Caco-2 (cell line): ENCODE data around the gene SDHAF3. TPM values are rescaled to one million over a fixed set of nuclear protein-coding genes. Genes with fewer than 3 reads are reported as not detected.

Source experiments
- BruUV-seq: library from RNA; stranded (reverse); fragments of 400-500 nt; replicated peaks from 2 replicates; lab custom pipeline; 2021; lab: Mats Ljungman, UMichigan
- CTCF ChIA-PET: fragments of 300-600 bp; sonication (Branson Sonifier 250); formaldehyde crosslinking; loops from one replicate; lab custom pipeline; 2022; ENCODE audit warnings: antibody characterized with exemption; lab: Charles Lee
- POLR2A ChIA-PET: fragments of 300-600 bp; sonication (Branson Sonifier 250); formaldehyde crosslinking; loops from one replicate; lab custom pipeline; 2022; ENCODE audit warnings: antibody characterized with exemption; lab: Charles Lee
- DNase-seq, 2 experiments: peaks; one replicate each; pipeline versions ENCODE4 v3.0.0 to v3.0.0-alpha.2; 2020 to 2022
- H3K27me3 ChIP-seq: replicated peaks from 2 replicates; pipeline ENCODE4 v1.6.0; 2011; ENCODE audit warnings: low read length; ENCODE audit not compliant: control insufficient read depth, insufficient read depth
- H3K36me3 ChIP-seq: 2 replicates; pipeline ENCODE4 v1.5.1; 2011; ENCODE audit warnings: low read length; ENCODE audit not compliant: control insufficient read depth, insufficient read depth
- H3K4me1 ChIP-seq: fragments of 250-450 bp; sonication (Bioruptor Pico); 2 replicates; pipeline ENCODE4 v1.5.1; 2020; ENCODE audit warnings: mild to moderate bottlenecking
- H3K4me3 ChIP-seq: 2 replicates; pipeline ENCODE4 v1.5.1; 2011; ENCODE audit warnings: low read depth, mild to moderate bottlenecking, control low read depth, low read length
- H3K9me3 ChIP-seq: fragments of 250-450 bp; sonication (Bioruptor Pico); 2 replicates; pipeline ENCODE4 v1.5.1; 2020; ENCODE audit warnings: mild to moderate bottlenecking, moderate library complexity
- H3K27ac Mint-ChIP-seq: one replicate; pipeline ENCODE4 v1.8.0; 2022; ENCODE audit warnings: mixed read lengths; ENCODE audit not compliant: unreplicated experiment
- H3K27me3 Mint-ChIP-seq: one replicate; pipeline ENCODE4 v1.8.0; 2022; ENCODE audit warnings: mixed read lengths; ENCODE audit not compliant: insufficient read depth, unreplicated experiment
- H3K36me3 Mint-ChIP-seq: one replicate; pipeline ENCODE4 v1.8.0; 2022; ENCODE audit warnings: mild to moderate bottlenecking, mixed read lengths; ENCODE audit not compliant: insufficient read depth, unreplicated experiment
- H3K4me1 Mint-ChIP-seq: one replicate; pipeline ENCODE4 v1.8.0; 2022; ENCODE audit warnings: low read depth, mixed read lengths; ENCODE audit not compliant: unreplicated experiment
- H3K4me3 Mint-ChIP-seq: one replicate; pipeline ENCODE4 v1.8.0; 2022; ENCODE audit warnings: mild to moderate bottlenecking, moderate library complexity, mixed read lengths; ENCODE audit not compliant: unreplicated experiment
- H3K9me3 Mint-ChIP-seq: one replicate; pipeline ENCODE4 v1.8.0; 2022; ENCODE audit warnings: mixed read lengths; ENCODE audit not compliant: unreplicated experiment
- intact Hi-C: fragments of 100-400 bp; cut with micrococcal nuclease; formaldehyde crosslinking; loops from one replicate; pipeline ENCODE4 v1.10.0; 2022; ENCODE audit not compliant: unreplicated experiment
- total RNA-seq: library from RNA; stranded (reverse); gene quantifications from 2 replicates; pipeline ENCODE4 v1.2.3, GENCODE V29; 2022
- TF ChIP-seq, protein P1 (sequence below), 2 experiments: fragments of 200-600 bp in 1 of 2; IDR thresholded peaks; 1 replicate in 1 of 2; 2 replicates in 1 of 2; pipeline versions ENCODE4 v1.5.1 to v1.8.0; 2011 to 2022; ENCODE audit warnings: antibody characterized with exemption in 1 of 2, control low read depth in 1 of 2, inconsistent platforms in 1 of 2, low read depth in 1 of 2, low read length in 1 of 2, mild to moderate bottlenecking in 1 of 2, moderate library complexity in 1 of 2; ENCODE audit not compliant: insufficient read depth in 1 of 2, severe bottlenecking in 1 of 2, unreplicated experiment in 1 of 2

Gene SDHAF3
- total RNA-seq, 1 experiment from 2014 or later, result 13.1 TPM

DNA sequence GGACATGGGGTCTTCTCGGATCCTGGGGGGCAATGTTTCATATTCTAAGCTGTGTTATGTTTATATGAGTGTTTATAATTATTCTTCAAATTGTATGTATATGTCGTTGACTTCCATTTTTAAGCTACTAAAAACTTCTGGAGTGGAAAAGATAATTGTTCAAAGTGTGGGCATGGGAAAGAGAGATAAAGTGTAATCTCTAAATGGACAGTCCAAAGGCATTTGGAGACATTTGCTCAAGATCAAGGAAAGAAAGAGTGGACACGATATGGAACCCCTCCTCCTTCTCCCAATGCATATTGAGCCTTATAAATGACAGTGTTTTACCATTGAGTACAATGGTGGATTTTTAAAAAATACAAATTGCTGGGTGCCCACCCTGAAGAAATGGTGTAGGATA is 81.1 kb downstream of the SDHAF3 start:
- Mint-ChIP-seq H3K4me3 (no peak overlapping the region), H3K27ac (no peak overlapping the region), H3K9me3 (peaks cover 4% of the 10 kb centered on the region), H3K4me1 (peaks cover 3% of the 10 kb centered on the region), H3K36me3 (no peaks in the 10 kb centered on the region), H3K27me3 (no peaks in the 10 kb centered on the region)
- CTCF ChIA-PET, result no interaction called here
- DNase-seq, result no peak
- Histone ChIP-seq H3K36me3 (no peaks in the 10 kb centered on the region), H3K4me1 (no peaks in the 10 kb centered on the region), H3K9me3 (no peaks in the 10 kb centered on the region), H3K27me3 (no peaks in the 10 kb centered on the region), H3K4me3 (no peak overlapping the region)
- POLR2A ChIA-PET, result no interaction called here
- BruUV-seq, result no TSS peak
- TF ChIP-seq, protein P1, sequence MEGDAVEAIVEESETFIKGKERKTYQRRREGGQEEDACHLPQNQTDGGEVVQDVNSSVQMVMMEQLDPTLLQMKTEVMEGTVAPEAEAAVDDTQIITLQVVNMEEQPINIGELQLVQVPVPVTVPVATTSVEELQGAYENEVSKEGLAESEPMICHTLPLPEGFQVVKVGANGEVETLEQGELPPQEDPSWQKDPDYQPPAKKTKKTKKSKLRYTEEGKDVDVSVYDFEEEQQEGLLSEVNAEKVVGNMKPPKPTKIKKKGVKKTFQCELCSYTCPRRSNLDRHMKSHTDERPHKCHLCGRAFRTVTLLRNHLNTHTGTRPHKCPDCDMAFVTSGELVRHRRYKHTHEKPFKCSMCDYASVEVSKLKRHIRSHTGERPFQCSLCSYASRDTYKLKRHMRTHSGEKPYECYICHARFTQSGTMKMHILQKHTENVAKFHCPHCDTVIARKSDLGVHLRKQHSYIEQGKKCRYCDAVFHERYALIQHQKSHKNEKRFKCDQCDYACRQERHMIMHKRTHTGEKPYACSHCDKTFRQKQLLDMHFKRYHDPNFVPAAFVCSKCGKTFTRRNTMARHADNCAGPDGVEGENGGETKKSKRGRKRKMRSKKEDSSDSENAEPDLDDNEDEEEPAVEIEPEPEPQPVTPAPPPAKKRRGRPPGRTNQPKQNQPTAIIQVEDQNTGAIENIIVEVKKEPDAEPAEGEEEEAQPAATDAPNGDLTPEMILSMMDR (IDR thresholded peaks at IDR 0.05; ENCODE audit: insufficient read depth in 1 of 2, low read depth in 1 of 2, low read length in 1 of 2, severe bottlenecking in 1 of 2, unreplicated experiment in 1 of 2), result no peak
- intact Hi-C loops, result no loop called here

DNA sequence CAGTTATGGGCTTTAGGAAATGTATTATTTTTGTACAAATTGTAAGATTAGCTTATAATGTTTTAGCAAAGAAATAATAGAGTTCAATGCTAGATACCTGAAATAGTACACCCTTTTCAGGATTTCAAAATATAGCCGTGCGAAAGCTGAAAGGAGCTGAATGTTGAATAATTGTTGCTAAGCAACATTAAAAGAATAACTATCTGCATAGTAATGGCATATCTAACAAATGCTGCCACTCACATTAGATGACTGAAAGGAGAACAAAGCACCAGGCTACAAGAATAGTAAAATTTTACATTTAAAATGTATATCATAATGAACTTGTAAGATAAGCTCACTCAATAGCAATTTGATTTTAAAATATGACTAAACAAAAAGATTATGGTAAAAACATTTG is 82.5 kb downstream of the SDHAF3 start:
- H3K4me3 ChIP-seq, result no peak overlapping the region
- CTCF ChIA-PET, result no interaction called here
- no TSS peak for BruUV-seq
- DNase-seq, result no peak
- no peaks in the 10 kb centered on the region for H3K27me3 ChIP-seq
- H3K4me1 ChIP-seq, result 0 out of 2 replicates have a peak, but pooled peaks cover 3% of the 10 kb centered on the region
- Mint-ChIP-seq H3K9me3 (peaks cover 10% of the 10 kb centered on the region), H3K4me3 (no peak overlapping the region), H3K27me3 (peaks cover 4% of the 10 kb centered on the region), H3K36me3 (no peaks in the 10 kb centered on the region), H3K4me1 (peaks cover 9% of the 10 kb centered on the region), H3K27ac (no peak overlapping the region)
- intact Hi-C loops, result no loop called here
- POLR2A ChIA-PET, result no interaction called here
- TF ChIP-seq, protein P1 (IDR thresholded peaks at IDR 0.05; ENCODE audit: insufficient read depth in 1 of 2, low read depth in 1 of 2, low read length in 1 of 2, severe bottlenecking in 1 of 2, unreplicated experiment in 1 of 2), result no peak
- no peaks in the 10 kb centered on the region for H3K36me3 ChIP-seq
- no peaks in the 10 kb centered on the region for H3K9me3 ChIP-seq

DNA sequence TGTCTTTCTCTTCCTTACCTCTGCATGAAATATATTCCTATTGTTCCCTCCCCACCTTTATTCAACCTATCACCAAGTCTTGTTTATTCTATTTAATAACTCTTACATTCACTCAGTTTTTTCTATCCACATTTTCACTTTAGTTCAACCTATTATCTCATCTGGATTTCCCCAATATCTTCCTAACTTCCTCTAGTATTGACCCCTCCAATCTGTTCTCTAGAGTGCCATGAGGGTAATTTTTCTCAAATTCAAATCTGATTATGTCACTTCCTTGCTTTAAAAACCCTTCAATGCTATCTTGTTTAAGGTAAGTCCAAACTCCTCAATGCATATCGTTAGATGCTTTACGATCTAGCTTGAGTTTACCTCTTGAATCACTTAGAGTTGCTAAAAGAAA is 86.5 kb downstream of the SDHAF3 start:
- TF ChIP-seq, protein P1 (IDR thresholded peaks at IDR 0.05; ENCODE audit: insufficient read depth in 1 of 2, low read depth in 1 of 2, low read length in 1 of 2, severe bottlenecking in 1 of 2, unreplicated experiment in 1 of 2), result no peak
- Histone ChIP-seq H3K27me3 (no peaks in the 10 kb centered on the region), H3K9me3 (no peaks in the 10 kb centered on the region), H3K36me3 (no peaks in the 10 kb centered on the region), H3K4me3 (no peak overlapping the region), H3K4me1 (0 out of 2 replicates have a peak, but pooled peaks cover 3% of the 10 kb centered on the region)
- no peak for DNase-seq
- Mint-ChIP-seq H3K4me1 (peaks cover 9% of the 10 kb centered on the region), H3K36me3 (peaks cover 5% of the 10 kb centered on the region), H3K27ac (no peak overlapping the region), H3K4me3 (no peak overlapping the region), H3K9me3 (peaks cover 10% of the 10 kb centered on the region), H3K27me3 (peaks cover 4% of the 10 kb centered on the region)
- CTCF ChIA-PET, result no interaction called here
- POLR2A ChIA-PET, result no interaction called here
- BruUV-seq, result no TSS peak
- intact Hi-C loops, result no loop called here
